ENCODE data around the gene SPINK4. TPM values are rescaled to one million over a fixed set of nuclear protein-coding genes. Genes with fewer than 3 reads are reported as not detected.

SPINK4 gene
- total RNA-seq, 1 donor from 2014 or later, result not detected

DNA sequence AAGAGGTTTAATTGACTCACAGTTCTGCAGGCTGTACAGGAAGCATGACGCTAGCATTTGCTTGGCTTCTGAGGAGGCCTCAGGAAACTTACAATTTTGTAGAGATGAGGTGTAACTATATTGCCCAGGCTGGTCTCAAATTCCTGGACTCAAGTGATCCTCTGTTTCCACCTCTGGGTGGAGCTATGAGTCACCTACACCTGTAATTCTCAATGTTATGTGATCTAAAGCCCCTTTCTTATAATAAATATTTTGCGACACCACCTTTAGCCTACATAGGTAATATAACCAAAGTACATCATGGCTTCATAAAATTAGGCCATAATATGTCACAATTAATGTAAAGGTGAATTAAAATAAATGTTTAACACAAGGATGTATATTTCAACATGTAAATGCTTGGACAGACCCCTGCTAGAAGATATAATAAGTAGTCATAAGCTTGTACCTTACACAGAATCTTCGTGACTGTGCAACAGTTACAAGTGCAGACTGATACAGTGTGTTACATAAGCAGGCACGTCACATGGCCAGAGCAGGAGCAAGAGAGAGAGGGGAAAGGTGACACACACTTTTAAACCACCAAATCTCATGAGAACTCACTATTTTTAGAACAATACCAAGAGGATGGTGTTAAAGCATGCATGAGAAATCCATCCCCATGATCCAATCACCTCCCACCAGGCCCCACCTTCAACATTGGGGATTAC lies 29.8 kb upstream of the SPINK4 start:
- Histone ChIP-seq H3K4me1 (peaks cover 6% of the 10 kb centered on the region), H3K9me3 (ENCODE audit: low read depth) (no peaks in the 10 kb centered on the region), H3K4me2 (no peak overlapping the region), H3K4me3 (no peak overlapping the region), H3K9ac (no peak overlapping the region), H2AFZ (replicated peaks) (no peak overlapping the region), H4K20me1 (ENCODE audit: low read depth) (no peaks in the 10 kb centered on the region), H3K36me3 (no peaks in the 10 kb centered on the region), H3K27ac (no peak overlapping the region), H3K27me3 (no peaks in the 10 kb centered on the region), H3F3A (ENCODE audit: low read depth) (peaks cover 5% of the 10 kb centered on the region), H3K79me2 (ENCODE audit: low read depth) (no peaks in the 10 kb centered on the region)
- no peaks in the 10 kb centered on the region for H3K36me3 Mint-ChIP-seq
- no peak for TF ChIP-seq EZH2phosphoT487 (IDR thresholded peaks at IDR 0.05)
- no peak for TF ChIP-seq CTCF (IDR thresholded peaks at IDR 0.05)
- no peak for TF ChIP-seq EZH2 (IDR thresholded peaks at IDR 0.05)
- H3K4me1 Mint-ChIP-seq, result no peaks in the 10 kb centered on the region
- no peak overlapping the region for H3K27ac Mint-ChIP-seq
- H3K4me3 Mint-ChIP-seq, result no peak overlapping the region
- H3K9me3 Mint-ChIP-seq, result no peaks in the 10 kb centered on the region
- H3K27me3 Mint-ChIP-seq (ENCODE audit: insufficient read depth, low read depth), result peaks cover 10% of the 10 kb centered on the region
- no peak for DNase-seq (ENCODE audit: low spot score)

DNA sequence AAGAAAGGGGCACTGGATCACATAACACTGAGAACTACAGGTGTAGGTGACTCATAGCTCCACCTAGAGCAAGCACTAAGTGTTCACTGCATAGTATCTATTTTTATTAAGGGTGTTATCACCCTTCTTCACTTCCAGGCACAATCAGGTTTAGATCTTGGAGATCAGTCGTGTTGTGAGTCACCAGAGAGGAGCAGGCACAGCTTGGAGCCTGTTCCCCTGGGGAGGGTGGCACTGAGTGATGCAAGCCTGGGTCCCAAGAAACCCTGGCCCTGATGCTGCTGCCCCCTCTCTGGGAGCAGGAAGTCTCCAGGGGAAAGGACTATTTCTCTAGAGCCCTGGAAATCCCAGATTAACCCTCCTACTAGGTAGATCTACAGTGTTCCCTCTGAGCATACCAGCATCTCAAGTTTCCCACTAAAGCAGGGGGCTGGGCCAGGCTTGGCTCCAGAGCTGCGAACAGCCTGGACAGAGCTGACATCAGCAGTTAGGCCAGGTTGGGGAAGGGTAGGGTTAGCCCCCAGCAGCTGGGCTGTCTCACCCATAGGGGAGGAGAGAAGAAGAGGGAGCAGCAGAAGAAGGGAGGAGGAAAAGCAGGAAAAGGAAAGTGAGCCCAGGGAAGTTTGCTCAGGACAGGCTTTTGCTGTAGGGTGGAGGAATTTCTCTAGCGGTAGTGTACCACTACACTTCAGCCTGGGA lies 28.1 kb upstream of the SPINK4 start:
- peaks cover 11% of the 10 kb centered on the region for H3K27me3 ChIP-seq
- H3K36me3 ChIP-seq, result no peaks in the 10 kb centered on the region
- peaks cover 5% of the 10 kb centered on the region for H3F3A ChIP-seq (ENCODE audit: low read depth)
- peak overlapping the region; percentile 47 for H3K4me2 ChIP-seq
- H4K20me1 ChIP-seq (ENCODE audit: low read depth), result no peaks in the 10 kb centered on the region
- no peak for TF ChIP-seq CTCF (IDR thresholded peaks at IDR 0.05)
- no peak for TF ChIP-seq EZH2phosphoT487 (IDR thresholded peaks at IDR 0.05)
- no peak for TF ChIP-seq EZH2 (IDR thresholded peaks at IDR 0.05)
- H3K4me1 Mint-ChIP-seq, result no peaks in the 10 kb centered on the region
- H3K4me3 ChIP-seq, result no peak overlapping the region
- H3K36me3 Mint-ChIP-seq, result no peaks in the 10 kb centered on the region
- H3K4me1 ChIP-seq, result peaks cover 6% of the 10 kb centered on the region
- H3K27me3 Mint-ChIP-seq (ENCODE audit: insufficient read depth, low read depth), result peaks cover 6% of the 10 kb centered on the region
- no peaks in the 10 kb centered on the region for H3K9me3 ChIP-seq (ENCODE audit: low read depth)
- no peak overlapping the region for H3K9ac ChIP-seq
- H3K27ac ChIP-seq, result no peak overlapping the region
- H3K27ac Mint-ChIP-seq, result no peak overlapping the region
- no peak overlapping the region for H3K4me3 Mint-ChIP-seq
- H2AFZ ChIP-seq (replicated peaks), result peak overlapping the region; percentile 96
- H3K79me2 ChIP-seq (ENCODE audit: low read depth), result no peaks in the 10 kb centered on the region
- H3K9me3 Mint-ChIP-seq, result no peaks in the 10 kb centered on the region
- peak; percentile 51 for DNase-seq (ENCODE audit: low spot score)

GRCh38 chr9:33220681-33221567 lies 19.0 kb upstream of the SPINK4 start:
- Histone ChIP-seq H2AFZ (replicated peaks) (peak overlapping the region; percentile 17), H3K36me3 (no peaks in the 10 kb centered on the region), H3F3A (ENCODE audit: low read depth) (no peaks in the 10 kb centered on the region), H3K4me2 (no peak overlapping the region), H3K4me1 (no peaks in the 10 kb centered on the region), H3K27me3 (peaks cover 12% of the 10 kb centered on the region), H3K9me3 (ENCODE audit: low read depth) (no peaks in the 10 kb centered on the region), H3K27ac (no peak overlapping the region), H3K79me2 (ENCODE audit: low read depth) (no peaks in the 10 kb centered on the region), H3K9ac (no peak overlapping the region), H3K4me3 (no peak overlapping the region), H4K20me1 (ENCODE audit: low read depth) (no peaks in the 10 kb centered on the region)
- Mint-ChIP-seq H3K9me3 (no peaks in the 10 kb centered on the region), H3K36me3 (no peaks in the 10 kb centered on the region), H3K27me3 (ENCODE audit: insufficient read depth, low read depth) (peaks cover 4% of the 10 kb centered on the region), H3K4me3 (no peak overlapping the region), H3K27ac (no peak overlapping the region), H3K4me1 (no peaks in the 10 kb centered on the region)
- DNase-seq (ENCODE audit: low spot score), result no peak
- no peak for TF ChIP-seq CTCF (IDR thresholded peaks at IDR 0.05)
- TF ChIP-seq EZH2 (IDR thresholded peaks at IDR 0.05), result no peak
- TF ChIP-seq EZH2phosphoT487 (IDR thresholded peaks at IDR 0.05), result no peak
